DMS 273 (cell line): ENCODE results near the gene SCN5A.

Experiments
- DNase-seq: peaks from one replicate; lab custom pipeline; 2025; ENCODE audit not compliant: unreplicated experiment; lab: John Stamatoyannopoulos, UW

Gene SCN5A

GRCh38 chr3:38563070-38563885, 86.2 kb downstream of the SCN5A start:
- DNase-seq = no peak

- no peak for DNase-seq
Observed at GRCh38 chr3:38562467-38562925, 87.0 kb downstream of the SCN5A start.

DNA sequence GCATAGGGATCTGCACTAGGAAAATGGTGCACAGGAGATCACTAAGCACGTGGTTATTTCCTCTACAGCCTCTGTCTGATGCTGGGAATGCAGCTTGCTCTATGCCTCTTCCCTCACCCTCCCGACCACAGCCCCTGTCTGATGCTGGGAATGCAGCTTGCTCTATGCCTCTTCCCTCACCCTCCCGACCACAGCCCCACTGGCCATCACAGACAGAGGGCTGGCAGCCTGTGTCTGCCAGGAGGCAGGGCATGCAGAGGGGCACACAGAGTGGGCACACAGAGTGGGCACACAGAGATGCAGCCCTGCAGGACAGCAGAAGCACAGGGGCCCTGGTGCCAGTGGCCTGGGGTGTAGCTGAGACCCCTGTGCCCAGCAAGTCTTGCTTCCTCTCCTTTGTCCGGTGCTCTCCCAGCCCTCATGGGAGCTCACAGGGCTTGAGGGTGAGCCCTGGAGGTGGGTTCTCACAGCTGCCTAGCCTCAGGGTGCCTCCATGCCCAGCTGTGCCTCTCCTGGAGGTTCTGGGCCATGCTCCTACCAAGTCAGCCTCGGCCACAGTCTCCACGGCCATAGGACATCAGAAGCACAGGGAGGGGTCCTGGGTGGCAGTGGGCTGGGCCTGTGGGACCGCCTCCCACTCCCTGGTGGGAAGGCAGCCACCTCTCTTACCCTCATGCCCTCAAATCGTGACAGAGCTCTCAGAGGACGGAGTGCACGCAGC, 87.6 kb downstream of the SCN5A start:
- DNase-seq = no peak

- DNase-seq = no peak
Observed at GRCh38 chr3:38560996-38561717, 88.3 kb downstream of the SCN5A start.

DNA sequence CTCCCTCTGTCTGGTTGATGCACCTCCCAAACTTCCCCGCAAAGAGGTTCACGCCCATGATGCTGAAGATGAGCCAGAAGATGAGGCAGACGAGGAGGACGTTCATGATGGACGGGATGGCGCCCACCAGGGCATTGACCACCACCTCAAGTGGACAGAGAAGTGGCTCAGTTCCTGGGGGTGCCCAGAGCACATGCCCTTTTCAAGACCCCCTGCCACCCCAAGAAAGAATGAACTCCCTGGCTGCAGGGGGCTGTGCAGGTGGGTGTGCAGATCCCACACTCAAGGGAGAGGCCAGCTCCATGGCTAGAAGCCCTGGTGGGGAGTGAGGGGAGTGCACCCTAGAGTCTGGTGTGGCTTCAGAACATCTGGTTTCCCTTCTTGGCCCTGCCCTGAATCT, 89.2 kb downstream of the SCN5A start:
- DNase-seq = no peak

- no peak for DNase-seq
Observed at GRCh38 chr3:38558864-38559263, 90.6 kb downstream of the SCN5A start.

GRCh38 chr3:38556640-38557358, 92.7 kb downstream of the SCN5A start:
- DNase-seq = no peak

DNA sequence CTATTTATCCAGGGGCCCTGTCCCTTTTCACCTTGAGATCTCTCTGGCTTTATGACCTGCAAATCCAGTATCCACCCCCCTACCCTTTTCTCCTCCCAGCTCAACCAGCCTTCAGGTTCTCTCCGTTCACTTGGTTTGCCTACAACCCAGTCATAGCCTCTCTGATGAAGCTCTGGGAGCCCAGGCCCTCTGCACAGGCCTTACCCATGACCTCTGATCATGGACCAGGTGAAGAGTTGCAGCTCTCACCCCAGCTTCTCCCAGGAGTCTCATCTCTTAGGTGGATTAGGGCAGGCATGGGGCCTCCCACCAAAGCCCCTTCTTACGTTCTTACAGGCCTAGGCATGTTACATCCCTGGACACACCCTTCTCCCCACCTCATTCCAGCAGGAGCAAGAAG, 93.6 kb downstream of the SCN5A start:
- DNase-seq = no peak

DNA sequence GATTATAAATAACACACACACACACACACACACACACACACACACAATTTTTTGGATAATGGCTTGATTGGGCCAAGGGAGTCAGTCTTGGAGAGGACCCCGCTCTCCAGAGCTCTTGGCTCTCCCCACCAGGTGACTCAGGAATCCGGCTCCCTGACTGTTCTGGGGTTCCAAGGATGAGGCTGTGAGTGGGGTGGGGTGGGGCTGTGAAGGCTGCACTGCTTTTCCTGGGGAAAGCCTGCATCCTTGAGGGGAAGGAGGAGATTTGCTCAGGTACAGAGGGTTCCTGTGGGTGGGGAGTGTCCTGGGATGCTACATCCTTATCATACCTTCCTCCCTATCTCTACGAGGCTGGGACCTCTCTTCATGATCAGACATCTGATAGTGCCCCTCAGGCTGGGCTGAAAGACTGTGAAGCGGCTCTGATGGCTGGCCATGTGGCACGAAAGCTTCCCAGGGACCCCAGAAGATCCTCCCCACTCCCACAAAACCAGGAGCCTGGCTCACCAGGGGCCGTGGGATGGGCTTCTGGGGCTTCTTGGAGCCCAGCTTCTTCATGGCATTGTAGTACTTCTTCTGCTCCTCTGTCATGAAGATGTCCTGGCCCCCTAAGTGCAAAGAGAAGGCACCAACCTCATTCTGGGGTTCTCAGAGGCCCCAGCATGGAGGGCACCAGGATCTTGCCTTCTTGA, 94.2 kb downstream of the SCN5A start:
- no peak for DNase-seq

GRCh38 chr3:38554127-38554827, 95.2 kb downstream of the SCN5A start:
- no peak for DNase-seq

GRCh38 chr3:38553071-38553470, 96.4 kb downstream of the SCN5A start:
- no peak for DNase-seq

DNA sequence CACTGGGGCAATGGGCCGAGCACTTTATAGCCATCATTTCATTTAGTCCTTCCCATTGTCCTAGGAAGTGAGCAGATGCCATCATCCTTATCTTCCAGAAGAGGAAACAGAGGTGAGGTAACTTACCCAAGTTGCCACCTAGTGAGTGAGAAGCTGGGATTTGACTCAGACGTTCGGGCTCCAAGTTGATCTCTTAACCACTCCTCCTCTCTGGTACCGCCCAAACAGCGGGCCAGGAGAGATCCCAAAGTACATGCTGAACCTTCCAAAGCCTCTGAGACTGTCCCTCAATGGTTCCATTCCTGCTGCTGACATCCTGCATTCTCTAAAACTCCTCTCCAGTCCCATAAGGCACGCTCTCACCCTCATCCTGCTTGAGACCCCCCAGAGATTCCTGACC, 97.1 kb downstream of the SCN5A start:
- DNase-seq = no peak

GRCh38 chr3:38551026-38551832, 98.3 kb downstream of the SCN5A start:
- no peak for DNase-seq

DNA sequence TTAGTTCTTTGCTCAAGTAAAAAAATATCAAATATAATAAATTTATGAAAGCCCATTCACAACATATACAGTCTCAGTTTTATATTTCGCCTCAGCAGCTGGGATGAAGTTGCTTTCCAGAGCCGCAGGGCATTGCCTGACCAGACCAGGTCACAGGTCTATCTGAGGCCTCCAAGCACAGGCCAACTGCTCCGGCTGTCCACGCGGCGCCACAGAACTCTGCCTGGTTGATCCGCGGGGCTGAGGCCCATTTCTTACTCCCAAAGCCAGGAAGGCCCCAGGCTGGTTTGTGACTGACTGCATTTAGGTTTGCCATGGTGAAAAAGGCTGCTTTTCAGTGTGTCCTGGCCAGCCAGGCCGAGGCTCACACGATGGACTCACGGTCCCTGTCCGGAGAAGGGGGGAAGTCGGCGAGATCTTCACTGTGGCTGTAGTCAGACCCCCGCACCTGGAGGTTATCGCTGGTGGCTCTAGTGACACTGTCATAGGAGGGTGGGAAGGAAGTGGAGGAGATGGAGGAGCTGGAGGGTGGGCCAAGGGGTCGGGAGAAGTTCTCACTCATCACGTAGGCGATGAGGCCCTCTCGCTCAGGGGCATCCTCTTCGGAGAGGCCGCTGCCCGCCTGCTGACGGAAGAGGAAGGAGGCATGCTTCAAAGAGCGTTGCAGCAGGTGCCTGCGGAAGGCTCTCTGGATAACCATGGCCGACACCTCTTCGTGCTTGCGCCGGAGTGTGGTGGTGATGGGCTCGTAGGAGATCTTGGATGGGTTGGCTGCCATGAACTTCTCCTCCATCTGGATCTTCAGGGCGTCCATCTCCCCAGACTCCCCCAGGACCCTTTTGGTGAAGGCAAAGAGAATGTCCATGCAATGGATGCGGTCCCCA, 99.3 kb downstream of the SCN5A start:
- DNase-seq = no peak

DNA sequence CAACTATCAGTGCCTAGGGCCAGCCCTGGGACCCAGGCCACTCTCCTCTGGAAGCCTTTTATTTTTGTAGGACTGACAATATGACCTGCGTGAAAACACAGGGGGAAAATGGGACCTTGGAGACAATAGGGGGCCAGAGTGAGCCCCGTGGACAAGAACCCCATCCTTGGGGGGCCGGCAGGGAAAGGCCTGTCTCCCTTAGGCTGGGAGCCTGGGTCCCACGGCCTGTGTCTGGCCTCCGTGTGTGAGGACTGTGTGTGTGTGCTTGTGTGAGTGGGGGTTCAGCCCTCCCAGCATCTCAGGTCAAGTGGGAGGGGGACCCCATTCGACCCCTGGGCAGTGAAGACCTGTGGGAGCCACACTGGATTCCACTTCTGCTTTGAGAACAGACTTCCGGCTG, 100.0 kb downstream of the SCN5A start:
- DNase-seq = no peak

GRCh38 chr3:38549082-38549481, 100.4 kb downstream of the SCN5A start:
- no peak for DNase-seq

- no peak for DNase-seq
Observed at GRCh38 chr3:38548154-38548931, 101.1 kb downstream of the SCN5A start.
